ENCODE measurements around the gene RRBP1. TPM values are rescaled to one million over a fixed set of nuclear protein-coding genes. Genes with fewer than 3 reads are reported as not detected.
"Not testable (repeated sequence)": the region's sequence is repeated elsewhere in the genome, so short reads cannot be mapped to it uniquely, and the experiment has no call there.

RRBP1 gene
- total RNA-seq, 1 donor from 2014 or later: 222 TPM

GRCh38 chr20:17659801-17660200 lies 22.2 kb downstream of the RRBP1 start:
- H3K36me3 Mint-ChIP-seq (ENCODE audit: insufficient read depth): peaks cover 50% of the 10 kb centered on the region
- no peaks in the 10 kb centered on the region for H3K9me3 Mint-ChIP-seq (ENCODE audit: low read depth)
- H3K27ac Mint-ChIP-seq: no peak overlapping the region
- peak; percentile 11 for TF ChIP-seq CTCF (IDR thresholded peaks at IDR 0.05; ENCODE audit: unreplicated experiment)
- DNase-seq (ENCODE audit: low spot score, unreplicated experiment): no peak
- H3K4me3 Mint-ChIP-seq (ENCODE audit: low read depth): no peak overlapping the region
- H3K27me3 Mint-ChIP-seq: no peaks in the 10 kb centered on the region
- H3K4me1 Mint-ChIP-seq (ENCODE audit: low read depth): peaks cover 14% of the 10 kb centered on the region

- Mint-ChIP-seq H3K36me3 (ENCODE audit: insufficient read depth) (peaks cover 52% of the 10 kb centered on the region), H3K4me1 (ENCODE audit: low read depth) (peaks cover 14% of the 10 kb centered on the region)
- H3K27ac Mint-ChIP-seq; H3K9me3 Mint-ChIP-seq (ENCODE audit: low read depth); H3K4me3 Mint-ChIP-seq (ENCODE audit: low read depth); DNase-seq (ENCODE audit: low spot score, unreplicated experiment); H3K27me3 Mint-ChIP-seq: not testable (repeated sequence)
Observed at GRCh38 chr20:17659344-17659743, 22.7 kb downstream of the RRBP1 start.

GRCh38 chr20:17658648-17658993 lies 23.4 kb downstream of the RRBP1 start:
- Mint-ChIP-seq H3K4me1 (ENCODE audit: low read depth) (peaks cover 14% of the 10 kb centered on the region), H3K27me3 (no peaks in the 10 kb centered on the region), H3K36me3 (ENCODE audit: insufficient read depth) (peaks cover 51% of the 10 kb centered on the region), H3K4me3 (ENCODE audit: low read depth) (no peak overlapping the region), H3K9me3 (ENCODE audit: low read depth) (no peaks in the 10 kb centered on the region), H3K27ac (peak overlapping the region; percentile 80)
- DNase-seq (ENCODE audit: low spot score, unreplicated experiment): no peak
- TF ChIP-seq CTCF (IDR thresholded peaks at IDR 0.05; ENCODE audit: unreplicated experiment): no peak

GRCh38 chr20:17657898-17658647 lies 24.0 kb downstream of the RRBP1 start:
- H3K4me3 Mint-ChIP-seq (ENCODE audit: low read depth): no peak overlapping the region
- no peak overlapping the region for H3K27ac Mint-ChIP-seq

GRCh38 chr20:17657079-17657825 lies 24.8 kb downstream of the RRBP1 start:
- H3K4me1 Mint-ChIP-seq (ENCODE audit: low read depth): peaks cover 13% of the 10 kb centered on the region
- no peak overlapping the region for H3K27ac Mint-ChIP-seq
- H3K27me3 Mint-ChIP-seq: no peaks in the 10 kb centered on the region
- H3K9me3 Mint-ChIP-seq (ENCODE audit: low read depth): no peaks in the 10 kb centered on the region
- TF ChIP-seq CTCF (IDR thresholded peaks at IDR 0.05; ENCODE audit: unreplicated experiment): no peak
- no peak overlapping the region for H3K4me3 Mint-ChIP-seq (ENCODE audit: low read depth)
- no peak for DNase-seq (ENCODE audit: low spot score, unreplicated experiment)
- peaks cover 45% of the 10 kb centered on the region for H3K36me3 Mint-ChIP-seq (ENCODE audit: insufficient read depth)

More at GRCh38 chr20:17657898-17658647, 24.0 kb downstream of the RRBP1 start:
- Mint-ChIP-seq H3K4me1 (ENCODE audit: low read depth) (peaks cover 14% of the 10 kb centered on the region), H3K27me3 (no peaks in the 10 kb centered on the region), H3K9me3 (ENCODE audit: low read depth) (no peaks in the 10 kb centered on the region), H3K36me3 (ENCODE audit: insufficient read depth) (peaks cover 48% of the 10 kb centered on the region)
- no peak for TF ChIP-seq CTCF (IDR thresholded peaks at IDR 0.05; ENCODE audit: unreplicated experiment)
- DNase-seq (ENCODE audit: low spot score, unreplicated experiment): no peak
